Measurements from ENCODE around the gene EXOC3L2.

GRCh38 chr19:45273521-45273855, 28.3 kb upstream of the EXOC3L2 start:
- no peak for TF ChIP-seq CTCF (IDR thresholded peaks at IDR 0.05; ENCODE audit: low read length)
- TF ChIP-seq EZH2phosphoT487 (IDR thresholded peaks at IDR 0.05; ENCODE audit: low read length), result no peak
